Adrenal gland (tissue), 12 donors: ENCODE results near the gene PPIA. TPM values are rescaled to one million over a fixed set of nuclear protein-coding genes. Genes with fewer than 3 reads are reported as not detected.
"Not testable (repeated sequence)": the region's sequence is repeated elsewhere in the genome, so short reads cannot be mapped to it uniquely, and the experiment has no call there.

ENCODE experiments used
- DNase-seq, 7 donors: peaks; one replicate each; pipeline ENCODE4 v3.0.0-alpha.2; 2019 to 2020
- H3K27ac ChIP-seq, 5 donors: fragments of 200-600 bp; sonication (generic) in 4 of 5; 1 replicate in 3 of 5; 2 replicates in 2 of 5; pipeline versions ENCODE4 v1.5.1 to v1.8.0; 2016 to 2020; ENCODE audit warnings: mild to moderate bottlenecking in 1 of 5
- H3K27me3 ChIP-seq: fragments of 200-600 bp; 2 replicates; pipeline ENCODE4 v1.8.0; 2021
- H3K36me3 ChIP-seq, 2 donors: fragments of 200-600 bp; replicated peaks in 1 of 2; 1 replicate in 1 of 2; 2 replicates in 1 of 2; pipeline versions ENCODE4 v1.5.1 to v1.8.0; 2018 to 2022
- H3K4me1 ChIP-seq, 2 donors: fragments of 200-600 bp; replicated peaks in 1 of 2; 1 replicate in 1 of 2; 2 replicates in 1 of 2; pipeline versions ENCODE4 v1.5.1 to v1.8.0; 2018 to 2021
- H3K4me3 ChIP-seq, 4 donors: fragments of 200-600 bp; sonication (generic) in 3 of 4; one replicate each; pipeline ENCODE4 v1.5.1; 2016 to 2018
- H3K9me3 ChIP-seq, 3 donors: fragments of 200-600 bp; sonication (generic) in 1 of 3; replicated peaks in 1 of 3; 1 replicate in 2 of 3; 2 replicates in 1 of 3; pipeline versions ENCODE4 v1.5.1 to v1.8.0; 2016 to 2021
- CTCF ChIP-seq, 6 experiments: fragments of 450-650 bp in 4 of 6; fragments of 200-600 bp in 2 of 6; sonication (generic) in 1 of 6; IDR thresholded peaks; 1 replicate in 5 of 6; 2 replicates in 1 of 6; pipeline versions ENCODE4 v1.5.1 to v1.8.0; 2016 to 2021; ENCODE audit warnings: antibody characterized with exemption in 6 of 6, mild to moderate bottlenecking in 2 of 6, moderate library complexity in 1 of 6
- POLR2A ChIP-seq, 2 donors: fragments of 450-650 bp; IDR thresholded peaks; one replicate each; pipeline ENCODE4 v1.6.1; 2017; ENCODE audit warnings: antibody characterized with exemption in 2 of 2, mild to moderate bottlenecking in 2 of 2, moderate library complexity in 1 of 2
- WGBS, 4 donors: extraction: QIAGEN DNeasy Blood & Tissue Kit in 2 of 4; methylation state at CpG; one replicate each; pipeline versions ENCODE4 v1.1.5 to v1.1.7; 2013 to 2017; 5-methylcytosine and 5-hydroxymethylcytosine counted together
- intact Hi-C, 2 donors: fragments of 100-400 bp; cut with DNase I; formaldehyde crosslinking; loops; one replicate each; pipeline versions ENCODE4 v1.14.1 to v1.15.0; 2022 to 2023
- polyA plus RNA-seq, 3 donors: library from polyadenylated mRNA; stranded (reverse); fragments of 200-250 nt in 2 of 3; fragments of 350-450 nt in 1 of 3; fragmentation: Illumina TruSeq in 1 of 3; extraction: RNeasy Lipid Tissue Mini Kit (QIAGEN cat#74804) in 1 of 3; gene quantifications; one replicate each; pipeline ENCODE4 v1.2.3, GENCODE V29; 2013 to 2014
- total RNA-seq, 9 donors: library from RNA; depleted of rRNA in 4 of 9; stranded (reverse); fragments of >200 nt in 4 of 9; fragments of 120-200 nt in 1 of 9; fragmentation: NEBNext Ultra II Directional in 1 of 9; extraction: Animal tissue kit (Norgen Biotek cat#: 25700) in 1 of 9; gene quantifications; one replicate each; pipeline versions ENCODE4 v1.1.0 to v1.2.4, GENCODE V29; 2013 to 2023
- donor health status: healthy with polysubstance abuse.
- donor health status: Bipolar disorder and iron deficiency.
- donor health status: DM: yes; HTN: yes; CAD: no.
- donor health status: DM: no; HTN: no; CAD: no.
- donor health status: DM: no; HTN: no; CAD: no.
- donor health status: DM: yes; HTN: yes; CAD: no.

The PPIA gene
- total and polyA plus RNA-seq, 12 donors: 589 to 3,672 (median 1,389) TPM

- Histone ChIP-seq H3K36me3 (peaks cover 0 to 38% of the 10 kb centered on the region in 2 donors), H3K27ac (no peak overlapping the region), H3K27me3 (no peaks in the 10 kb centered on the region), H3K4me1 (peaks cover 4 to 28% of the 10 kb centered on the region in 2 donors), H3K4me3 (no peak overlapping the region), H3K9me3 (no peaks in the 10 kb centered on the region)
- no peak for DNase-seq
- 67 to 71% (median 68%) methylated on average over 2 of the region's 2 CpGs for WGBS, 4 donors
- intact Hi-C loops: loop anchor here in 1 of 2 donors (10.0 kb wide), 1 partner anchor 74 kb away; no protein-coding TSS in a partner anchor
- no peak for TF ChIP-seq CTCF (IDR thresholded peaks at IDR 0.05)
- TF ChIP-seq POLR2A (IDR thresholded peaks at IDR 0.05): no peak
Measured at GRCh38 chr7:44838751-44839150, 42.3 kb downstream of the PPIA start.

GRCh38 chr7:44842675-44843074, 46.2 kb downstream of the PPIA start:
- Histone ChIP-seq H3K4me1 (peaks cover 4 to 58% of the 10 kb centered on the region in 2 donors), H3K36me3 (peaks cover 0 to 19% of the 10 kb centered on the region in 2 donors), H3K27ac (peak overlapping the region in 1 of 5 donors; percentile 51)
- H3K4me3 ChIP-seq, H3K9me3 ChIP-seq, H3K27me3 ChIP-seq: not testable (repeated sequence)
- peak in 2 of 7 donors; percentile 32 to 34 for DNase-seq
- WGBS, 4 donors: 79 to 91% (median 87%) methylated on average over 7 to 8 of the region's 8 CpGs
- intact Hi-C loops: loop anchor here in 1 of 2 donors (5.0 kb wide), 1 partner anchor 255 kb away; no protein-coding TSS in a partner anchor

- H3K27ac ChIP-seq, DNase-seq, H3K27me3 ChIP-seq, H3K4me3 ChIP-seq, H3K9me3 ChIP-seq: not testable (repeated sequence)
- intact Hi-C loops: loop anchor here in 1 of 2 donors (5.0 kb wide), 1 partner anchor 256 kb away; no protein-coding TSS in a partner anchor
- 91 to 94% (median 94%) methylated on average over 5 of the region's 5 CpGs for WGBS, 4 donors
- Histone ChIP-seq H3K4me1 (peaks cover 4 to 58% of the 10 kb centered on the region in 2 donors), H3K36me3 (peaks cover 0 to 19% of the 10 kb centered on the region in 2 donors)
Measured at GRCh38 chr7:44843440-44843839, 47.0 kb downstream of the PPIA start.

- TF ChIP-seq CTCF (IDR thresholded peaks at IDR 0.05) (no peak), POLR2A (IDR thresholded peaks at IDR 0.05) (no peak)
- intact Hi-C loops: loop anchor here in 1 of 2 donors (5.0 kb wide), 1 partner anchor 253 kb away; no protein-coding TSS in a partner anchor
- H3K27ac ChIP-seq: no peak overlapping the region
- H3K4me1 ChIP-seq: peaks cover 4 to 58% of the 10 kb centered on the region in 2 donors
- DNase-seq: no peak
- no peak overlapping the region for H3K4me3 ChIP-seq
- H3K9me3 ChIP-seq: no peaks in the 10 kb centered on the region
- peaks cover 0 to 4% of the 10 kb centered on the region in 2 donors for H3K36me3 ChIP-seq
- no peaks in the 10 kb centered on the region for H3K27me3 ChIP-seq
Measured at GRCh38 chr7:44845451-44845850, 49.0 kb downstream of the PPIA start.

- Histone ChIP-seq H3K4me3 (peak overlapping the region in 1 of 4 donors; percentile 83), H3K4me1 (peaks cover 4 to 51% of the 10 kb centered on the region in 2 donors), H3K27ac (peak overlapping the region in 3 of 5 donors; percentile 94 to 100 (median 99))
- intact Hi-C loops: loop anchor here in 1 of 2 donors (5.0 kb wide), 1 partner anchor 254 kb away; no protein-coding TSS in a partner anchor
- DNase-seq, H3K36me3 ChIP-seq, H3K9me3 ChIP-seq, H3K27me3 ChIP-seq: not testable (repeated sequence)
- WGBS, 4 donors: 31 to 37% (median 36%) methylated on average over 11 of the region's 11 CpGs
Measured at GRCh38 chr7:44846390-44846789, 49.9 kb downstream of the PPIA start.
